ENCODE data around the gene RBPJ.

DNA sequence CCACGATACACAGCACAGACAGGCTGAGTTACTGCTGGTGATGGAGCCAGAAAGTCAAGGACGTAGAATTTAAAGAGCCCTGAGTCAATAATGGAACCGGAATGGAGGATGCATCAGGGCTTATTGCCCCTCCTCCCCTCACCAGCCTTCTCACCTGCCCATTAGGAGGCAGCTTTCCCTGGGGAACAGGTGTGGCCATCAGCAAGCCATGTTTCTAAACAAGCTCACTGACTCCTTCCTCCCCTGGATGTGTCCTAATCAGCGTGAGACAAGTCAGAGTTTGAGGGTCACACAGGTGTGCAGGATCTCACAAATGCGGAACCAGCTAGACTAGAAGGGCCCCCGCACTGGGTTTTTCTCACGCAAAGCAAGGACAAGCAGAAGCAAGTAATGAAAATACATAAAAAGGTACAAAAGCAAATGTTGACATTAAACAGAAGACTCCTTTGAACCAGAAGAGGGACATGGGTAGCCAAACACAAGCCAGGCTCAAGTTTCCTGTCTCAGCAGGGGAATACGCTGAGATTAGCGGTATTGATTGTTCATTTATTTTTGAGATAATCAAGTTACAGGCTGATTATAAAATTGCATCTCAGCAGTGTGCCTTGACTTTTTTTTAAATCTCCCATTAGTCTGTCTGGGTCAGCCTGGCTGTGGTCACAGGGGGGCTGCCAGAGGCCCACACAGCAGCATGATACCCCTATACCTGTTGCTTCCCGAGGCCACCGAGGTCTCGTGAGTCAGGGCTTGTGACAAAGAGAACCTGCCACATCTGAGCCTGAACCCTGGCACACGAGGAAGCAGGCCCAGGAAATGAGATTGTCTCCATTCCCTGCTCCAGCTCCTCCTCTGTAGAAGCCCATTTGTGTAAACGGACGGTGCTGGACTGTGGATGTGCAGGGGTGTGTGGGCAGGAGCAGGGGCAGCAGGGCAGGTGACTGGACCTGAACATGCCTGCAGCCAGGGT, 132.0 kb downstream of the RBPJ start:
- no peak for TF ChIP-seq CTCF (IDR thresholded peaks at IDR 0.05; ENCODE audit: insufficient read depth, low read length, poor library complexity, severe bottlenecking)
- no peak for TF ChIP-seq EZH2phosphoT487 (conservative IDR thresholded peaks at IDR 0.05; ENCODE audit: low read length)
